B cell (primary cell): ENCODE data around the gene ABHD6. TPM values are rescaled to one million over a fixed set of nuclear protein-coding genes. Genes with fewer than 3 reads are reported as not detected.

Source experiments
- ATAC-seq: fragments of 200-7000 bp; cut with Tn5 transposase; one replicate; pipeline ENCODE4 v1.10.0; 2021; ENCODE audit warnings: low read depth, mild to moderate bottlenecking, moderate number of reproducible peaks, moderate library complexity
- CTCF ChIA-PET: fragments of 350-600 bp; sonication (Branson Sonifier 250); formaldehyde crosslinking; loops from one replicate; lab custom pipeline; 2021; ENCODE audit warnings: antibody characterized with exemption, inconsistent platforms; lab: Charles Lee
- POLR2A ChIA-PET: fragments of 350-600 bp; sonication (Branson Sonifier 250); formaldehyde crosslinking; loops from one replicate; lab custom pipeline; 2021; ENCODE audit warnings: antibody characterized with exemption; lab: Charles Lee
- DNase-seq: peaks from one replicate; pipeline ENCODE4 v3.0.0; 2013
- H2AFZ ChIP-seq: 2 replicates; pipeline ENCODE4 v1.6.1; 2012; ENCODE audit warnings: mild to moderate bottlenecking, low read depth, low read length; ENCODE audit not compliant: insufficient read depth, poor library complexity, severe bottlenecking
- H3K27ac ChIP-seq, 2 donors: 1 replicate in 1 of 2; 2 replicates in 1 of 2; pipeline ENCODE4 v1.5.1; 2012 to 2013; ENCODE audit warnings: low read length in 2 of 2, mild to moderate bottlenecking in 2 of 2, moderate library complexity in 1 of 2
- H3K27me3 ChIP-seq, 4 experiments: fragments of 200-600 bp in 1 of 4; sonication (generic) in 1 of 4; replicated peaks in 1 of 4; 1 replicate in 2 of 4; 2 replicates in 2 of 4; pipeline versions ENCODE4 v1.6.1 to v1.7.0; 2013 to 2016; ENCODE audit warnings: low read length in 3 of 4, mild to moderate bottlenecking in 2 of 4, mixed read lengths in 1 of 4, moderate library complexity in 1 of 4; ENCODE audit not compliant: insufficient read depth in 4 of 4, control insufficient read depth in 3 of 4; ENCODE audit errors: control extremely low read depth in 1 of 4
- H3K36me3 ChIP-seq, 2 experiments: replicated peaks in 1 of 2; 1 replicate in 1 of 2; 2 replicates in 1 of 2; pipeline versions ENCODE4 v1.6.1 to v1.7.1; 2013; ENCODE audit warnings: low read length in 1 of 2; ENCODE audit not compliant: insufficient read depth in 2 of 2, control insufficient read depth in 1 of 2; ENCODE audit errors: control extremely low read depth in 1 of 2, extremely low read depth in 1 of 2
- H3K4me1 ChIP-seq, 2 donors: fragments of 200-600 bp in 1 of 2; sonication (generic) in 1 of 2; 1 replicate in 1 of 2; 2 replicates in 1 of 2; pipeline versions ENCODE4 v1.5.1 to v1.6.1; 2013 to 2017; ENCODE audit warnings: low read length in 2 of 2; ENCODE audit not compliant: control insufficient read depth in 2 of 2, insufficient read depth in 2 of 2
- H3K4me2 ChIP-seq: replicated peaks from 2 replicates; pipeline ENCODE3; 2012; ENCODE audit warnings: mild to moderate bottlenecking, low read depth, low read length; ENCODE audit not compliant: poor library complexity, severe bottlenecking
- H3K4me3 ChIP-seq, 5 experiments: fragments of 200-600 bp in 1 of 5; sonication (generic) in 1 of 5; 1 replicate in 3 of 5; 2 replicates in 2 of 5; pipeline versions ENCODE4 v1.5.1 to v1.7.0; 2011 to 2016; ENCODE audit warnings: low read length in 4 of 5, mild to moderate bottlenecking in 4 of 5, low read depth in 2 of 5, control low read depth in 1 of 5, moderate library complexity in 1 of 5; ENCODE audit not compliant: insufficient read depth in 1 of 5; ENCODE audit errors: control extremely low read depth in 1 of 5, extremely low read depth in 1 of 5
- H3K79me2 ChIP-seq: fragments of 200-600 bp; sonication (generic); one replicate; pipeline ENCODE4 v1.6.0; 2016; ENCODE audit warnings: low read length; ENCODE audit not compliant: control insufficient read depth, insufficient read depth
- H3K9ac ChIP-seq: fragments of 200-600 bp; sonication (generic); 2 replicates; pipeline ENCODE4 v1.6.1; 2017; ENCODE audit warnings: mild to moderate bottlenecking, low read length, moderate library complexity
- H3K9me3 ChIP-seq, 3 donors: one replicate each; pipeline versions ENCODE4 v1.6.1 to v1.7.1; 2013; ENCODE audit warnings: low read length in 2 of 3; ENCODE audit not compliant: control insufficient read depth in 2 of 3, insufficient read depth in 1 of 3; ENCODE audit errors: control extremely low read depth in 1 of 3
- H4K20me1 ChIP-seq: 2 replicates; pipeline ENCODE4 v1.6.0; 2012; ENCODE audit warnings: mild to moderate bottlenecking, low read length; ENCODE audit not compliant: insufficient read depth, control insufficient read depth, poor library complexity, severe bottlenecking
- H3K27ac Mint-ChIP-seq: one replicate; pipeline ENCODE4 v1.8.0; 2021; ENCODE audit warnings: mixed read lengths
- H3K27me3 Mint-ChIP-seq: one replicate; pipeline ENCODE4 v1.8.0; 2021; ENCODE audit warnings: mixed read lengths
- H3K4me1 Mint-ChIP-seq: one replicate; pipeline ENCODE4 v1.8.0; 2021; ENCODE audit warnings: mixed read lengths
- H3K4me3 Mint-ChIP-seq: one replicate; pipeline ENCODE4 v1.8.0; 2021; ENCODE audit warnings: mixed read lengths
- H3K9me3 Mint-ChIP-seq: one replicate; pipeline ENCODE4 v1.8.0; 2022; ENCODE audit warnings: mixed read lengths; ENCODE audit not compliant: insufficient read depth
- CTCF ChIP-seq: fragments of 200-600 bp; IDR thresholded peaks from one replicate; pipeline ENCODE4 v1.8.0; 2022; ENCODE audit warnings: antibody characterized with exemption, mild to moderate bottlenecking
- EZH2 ChIP-seq: IDR thresholded peaks from 2 replicates; pipeline ENCODE4 v1.6.1; 2012; ENCODE audit warnings: borderline replicate concordance, low read depth, mild to moderate bottlenecking, moderate library complexity, low read length; ENCODE audit not compliant: insufficient read depth, poor library complexity, severe bottlenecking
- WGBS: methylation state at CpG from one replicate; pipeline ENCODE4 v1.1.5; 2013; ENCODE audit warnings: missing lambda C conversion rate; ENCODE audit not compliant: insufficient coverage; 5-methylcytosine and 5-hydroxymethylcytosine counted together
- intact Hi-C: fragments of 100-400 bp; cut with micrococcal nuclease; formaldehyde crosslinking; loops from one replicate; pipeline ENCODE4 v1.10.0; 2022
- polyA plus RNA-seq: library from polyadenylated mRNA; depleted of rRNA; stranded (reverse); fragments of >200 nt; gene quantifications from 2 replicates; pipeline ENCODE4 v1.2.3, GENCODE V29; 2012
- total RNA-seq, 2 donors: library from RNA; stranded (reverse); fragments of 120-200 nt in 1 of 2; gene quantifications; 1 replicate in 1 of 2; 2 replicates in 1 of 2; pipeline versions ENCODE4 v1.2.3 to v1.2.4, GENCODE V29; 2013 to 2022

ABHD6 gene
- total and polyA plus RNA-seq, 2 donors (not counting 1 experiment from before 2014, with no cell fraction given), result 4.5 to 24.2 TPM

- intact Hi-C loops, result loop anchor here (5.0 kb wide), 2 partner anchors 223 to 443 kb away; no protein-coding TSS in a partner anchor
- TF ChIP-seq EZH2, result no peak
- TF ChIP-seq CTCF, result no peak
- ChIA-PET CTCF (interaction anchor here (1.1 to 15.0 kb wide), 11 partner anchors 11 to 441 kb away, joined by 3 to 336 read pairs (median 24); partner anchors contain the start of genes DNASE1L3, FLNB, HTD2 and RPP14), POLR2A (interaction anchor here (0.6 to 1.6 kb wide), 3 partner anchors 24 to 27 kb away, joined by 3 to 4 read pairs (median 3); no protein-coding TSS in a partner anchor)
- Mint-ChIP-seq H3K4me3 (no peak overlapping the region), H3K27me3 (no peaks in the 10 kb centered on the region), H3K4me1 (peaks cover 3% of the 10 kb centered on the region), H3K27ac (no peak overlapping the region), H3K9me3 (no peaks in the 10 kb centered on the region)
- Histone ChIP-seq H3K4me1 (peaks cover 0 to 5% of the 10 kb centered on the region in 2 donors), H4K20me1 (no peaks in the 10 kb centered on the region), H3K4me3 (no peak overlapping the region), H3K9me3 (peaks cover 0 to 7% (median 0%) of the 10 kb centered on the region in 3 donors), H3K27ac (no peak overlapping the region), H3K36me3 (peaks cover 0 to 6% of the 10 kb centered on the region in 2 experiments), H3K27me3 (no peaks in the 10 kb centered on the region), H3K9ac (no peak overlapping the region), H2AFZ (no peak overlapping the region), H3K79me2 (no peaks in the 10 kb centered on the region), H3K4me2 (no peak overlapping the region)
- no peak for ATAC-seq
- DNase-seq, result no peak
- WGBS, result 86% methylated on average over 3 of the region's 5 CpGs
Measured at GRCh38 chr3:58189691-58190090, 47.9 kb upstream of the ABHD6 start.

- Mint-ChIP-seq H3K27me3 (no peaks in the 10 kb centered on the region), H3K9me3 (peaks cover 2% of the 10 kb centered on the region), H3K4me1 (peaks cover 3% of the 10 kb centered on the region), H3K27ac (peak overlapping the region; percentile 32), H3K4me3 (no peak overlapping the region)
- H3K4me2 ChIP-seq, result no peak overlapping the region
- H3K4me3 ChIP-seq, result no peak overlapping the region
- no peak overlapping the region for H2AFZ ChIP-seq
- DNase-seq (no peak), ATAC-seq (no peak)
- no peak overlapping the region for H3K27ac ChIP-seq
- WGBS, result 100% methylated on average over 3 of the region's 4 CpGs
- intact Hi-C loops, result no loop called here
- H3K36me3 ChIP-seq, result peaks cover 0 to 6% of the 10 kb centered on the region in 2 experiments
- H3K4me1 ChIP-seq, result peaks cover 0 to 5% of the 10 kb centered on the region in 2 donors
- ChIA-PET CTCF (interaction anchor here (1.4 to 15.0 kb wide), 6 partner anchors 10 to 282 kb away, joined by 3 to 336 read pairs (median 70); partner anchors contain the start of genes DNASE1L3, HTD2 and RPP14), POLR2A (interaction anchor here (1.1 to 1.6 kb wide), 2 partner anchors 25 to 27 kb away, joined by 3 read pairs; no protein-coding TSS in a partner anchor)
- H3K27me3 ChIP-seq, result no peaks in the 10 kb centered on the region
- peaks cover 0 to 13% (median 0%) of the 10 kb centered on the region in 3 donors for H3K9me3 ChIP-seq
- TF ChIP-seq CTCF, result no peak
- TF ChIP-seq EZH2, result no peak
- no peak overlapping the region for H3K9ac ChIP-seq
- no peaks in the 10 kb centered on the region for H4K20me1 ChIP-seq
- H3K79me2 ChIP-seq, result no peaks in the 10 kb centered on the region
Measured at GRCh38 chr3:58190291-58190690, 47.3 kb upstream of the ABHD6 start.
